OCI-LY7 (cell line): ENCODE results near the gene NCK2. TPM values are rescaled to one million over a fixed set of nuclear protein-coding genes. Genes with fewer than 3 reads are reported as not detected.

Source experiments
- BruUV-seq: library from RNA; stranded (reverse); fragments of 400-500 nt; replicated peaks from 2 replicates; lab custom pipeline; 2021; lab: Mats Ljungman, UMichigan
- CTCF ChIA-PET: fragments of 300-600 bp; sonication (Branson Sonifier 250); formaldehyde crosslinking; loops from one replicate; lab custom pipeline; 2022; ENCODE audit warnings: antibody characterized with exemption; ENCODE audit not compliant: unreplicated experiment; lab: Charles Lee
- POLR2A ChIA-PET: fragments of 300-600 bp; sonication (Branson Sonifier 250); formaldehyde crosslinking; loops from one replicate; lab custom pipeline; 2022; ENCODE audit warnings: antibody characterized with exemption; lab: Charles Lee
- DNase-seq: peaks from one replicate; pipeline ENCODE4 v3.0.0-alpha.2; 2015; ENCODE audit warnings: low spot score
- H2AFZ ChIP-seq: fragments of 200-600 bp; sonication (generic), shearing (Covaris generic); 2 replicates; pipeline ENCODE4 v1.6.1; 2014; ENCODE audit warnings: mild to moderate bottlenecking, antibody characterized with exemption, low read length, moderate library complexity
- H3K27ac ChIP-seq: fragments of 200-600 bp; sonication (generic); 2 replicates; pipeline ENCODE4 v1.5.1; 2014; ENCODE audit warnings: mixed run types, low read depth, mild to moderate bottlenecking, moderate library complexity, low read length, inconsistent platforms; ENCODE audit not compliant: poor library complexity, severe bottlenecking
- H3K36me3 ChIP-seq: fragments of 200-600 bp; sonication (generic); 2 replicates; pipeline ENCODE4 v1.6.1; 2014; ENCODE audit warnings: mild to moderate bottlenecking, antibody characterized with exemption, low read length, moderate library complexity, mixed read lengths; ENCODE audit not compliant: insufficient read depth
- H3K4me1 ChIP-seq: fragments of 200-600 bp; sonication (generic); 2 replicates; pipeline ENCODE4 v1.5.1; 2014; ENCODE audit warnings: mild to moderate bottlenecking, low read length; ENCODE audit not compliant: insufficient read depth, poor library complexity, severe bottlenecking
- H3K4me2 ChIP-seq: fragments of 200-600 bp; sonication (generic); 2 replicates; pipeline ENCODE4 v1.6.1; 2014; ENCODE audit warnings: mild to moderate bottlenecking, low read length
- H3K4me3 ChIP-seq: fragments of 200-600 bp; sonication (generic); 2 replicates; pipeline ENCODE4 v1.5.1; 2014; ENCODE audit warnings: mild to moderate bottlenecking, low read depth, low read length; ENCODE audit not compliant: poor library complexity, severe bottlenecking
- H3K79me2 ChIP-seq: fragments of 200-600 bp; sonication (generic); 2 replicates; pipeline ENCODE4 v1.6.1; 2016; ENCODE audit warnings: low read depth, mild to moderate bottlenecking, low read length, moderate library complexity, mixed read lengths; ENCODE audit not compliant: insufficient read depth
- H3K9me2 ChIP-seq: fragments of 200-600 bp; sonication (generic); 2 replicates; pipeline ENCODE4 v1.6.1; 2016; ENCODE audit warnings: mild to moderate bottlenecking, low read length, mixed read lengths; ENCODE audit not compliant: insufficient read depth
- H3K9me3 ChIP-seq: fragments of 200-600 bp; sonication (generic); 2 replicates; pipeline ENCODE4 v1.6.1; 2014; ENCODE audit warnings: mild to moderate bottlenecking, mixed run types, low read length, mixed read lengths
- H4K20me1 ChIP-seq: fragments of 200-600 bp; sonication (generic); 2 replicates; pipeline ENCODE4 v1.6.1; 2014; ENCODE audit warnings: mild to moderate bottlenecking, antibody characterized with exemption, low read length, moderate library complexity, mixed read lengths; ENCODE audit not compliant: insufficient read depth
- EZH2phosphoT487 ChIP-seq: fragments of 200-600 bp; sonication (generic); IDR thresholded peaks from 2 replicates; pipeline ENCODE4 v1.6.1; 2018; ENCODE audit warnings: low read depth, borderline replicate concordance, mild to moderate bottlenecking, mixed run types, antibody characterized with exemption, low read length, moderate library complexity, mixed read lengths
- intact Hi-C: fragments of 100-400 bp; cut with micrococcal nuclease; formaldehyde crosslinking; loops from one replicate; pipeline ENCODE4 v1.10.0; 2022; ENCODE audit not compliant: unreplicated experiment
- total RNA-seq, 2 experiments: library from RNA; depleted of rRNA in 1 of 2; stranded (reverse); fragments of >200 nt in 1 of 2; shearing (Covaris generic) in 1 of 2; gene quantifications; 2 replicates each; pipeline ENCODE4 v1.2.3, GENCODE V29; 2014 to 2022
- TF ChIP-seq, protein P1 (sequence below): fragments of 200-600 bp; sonication (generic); conservative IDR thresholded peaks from 2 replicates; pipeline ENCODE4 v1.5.1; 2014; ENCODE audit warnings: mild to moderate bottlenecking, antibody characterized with exemption, low read length, moderate library complexity, mixed read lengths

NCK2 gene
- total RNA-seq, 2 experiments from 2014 or later = 23.4 to 34.2 TPM

DNA sequence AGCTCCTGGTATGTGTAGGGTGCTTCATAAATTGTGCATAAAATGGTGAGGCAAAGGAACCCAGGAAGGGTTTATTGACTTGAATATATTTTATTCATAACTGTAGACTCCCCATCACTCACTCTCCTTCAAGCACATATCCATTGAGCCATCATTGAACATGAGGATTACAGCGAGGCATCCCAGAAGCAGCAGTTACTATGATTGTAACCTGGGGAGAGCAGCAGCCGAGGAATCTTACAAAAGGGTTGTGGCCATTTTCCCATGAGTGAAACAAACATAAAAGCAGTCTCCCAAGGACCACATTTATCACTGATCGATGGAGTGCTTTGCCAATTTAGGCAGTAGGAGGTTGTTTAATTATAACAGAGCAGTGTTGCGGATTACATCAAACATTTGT is 183.4 kb downstream of the NCK2 start:
- POLR2A ChIA-PET = no interaction called here
- intact Hi-C loops = loop anchor here (10.0 kb wide), 1 partner anchor 617 kb away; no protein-coding TSS in a partner anchor
- Histone ChIP-seq H2AFZ (no peak overlapping the region), H3K9me3 (no peaks in the 10 kb centered on the region), H3K36me3 (no peaks in the 10 kb centered on the region), H3K4me3 (no peak overlapping the region), H3K79me2 (no peaks in the 10 kb centered on the region), H3K4me2 (no peak overlapping the region), H3K4me1 (peaks cover 4% of the 10 kb centered on the region), H4K20me1 (no peaks in the 10 kb centered on the region), H3K27ac (no peak overlapping the region), H3K9me2 (no peaks in the 10 kb centered on the region)
- no peak for DNase-seq
- CTCF ChIA-PET = no interaction called here
- TF ChIP-seq, protein P1, sequence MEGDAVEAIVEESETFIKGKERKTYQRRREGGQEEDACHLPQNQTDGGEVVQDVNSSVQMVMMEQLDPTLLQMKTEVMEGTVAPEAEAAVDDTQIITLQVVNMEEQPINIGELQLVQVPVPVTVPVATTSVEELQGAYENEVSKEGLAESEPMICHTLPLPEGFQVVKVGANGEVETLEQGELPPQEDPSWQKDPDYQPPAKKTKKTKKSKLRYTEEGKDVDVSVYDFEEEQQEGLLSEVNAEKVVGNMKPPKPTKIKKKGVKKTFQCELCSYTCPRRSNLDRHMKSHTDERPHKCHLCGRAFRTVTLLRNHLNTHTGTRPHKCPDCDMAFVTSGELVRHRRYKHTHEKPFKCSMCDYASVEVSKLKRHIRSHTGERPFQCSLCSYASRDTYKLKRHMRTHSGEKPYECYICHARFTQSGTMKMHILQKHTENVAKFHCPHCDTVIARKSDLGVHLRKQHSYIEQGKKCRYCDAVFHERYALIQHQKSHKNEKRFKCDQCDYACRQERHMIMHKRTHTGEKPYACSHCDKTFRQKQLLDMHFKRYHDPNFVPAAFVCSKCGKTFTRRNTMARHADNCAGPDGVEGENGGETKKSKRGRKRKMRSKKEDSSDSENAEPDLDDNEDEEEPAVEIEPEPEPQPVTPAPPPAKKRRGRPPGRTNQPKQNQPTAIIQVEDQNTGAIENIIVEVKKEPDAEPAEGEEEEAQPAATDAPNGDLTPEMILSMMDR = no peak
- no peak for TF ChIP-seq EZH2phosphoT487
- no TSS peak for BruUV-seq

DNA sequence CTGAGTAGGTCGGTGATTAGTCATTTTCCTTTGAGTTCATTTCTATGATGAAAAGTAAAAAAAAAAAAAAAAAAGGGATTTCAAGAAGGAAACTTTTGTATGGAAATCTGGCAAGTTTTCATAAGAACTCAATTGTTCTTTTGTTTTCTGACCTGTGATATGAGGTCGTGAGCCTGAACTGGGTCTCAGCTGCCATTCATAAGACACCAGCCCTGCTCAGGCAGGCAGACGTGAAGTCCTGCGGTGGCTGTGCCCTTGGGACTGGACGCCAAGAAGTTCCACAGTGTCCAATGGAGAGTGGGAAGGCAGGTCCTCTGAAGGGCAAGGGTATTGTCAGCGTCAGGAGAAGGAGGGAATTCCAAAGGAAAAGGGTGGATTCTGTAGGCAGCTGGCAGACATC is 183.9 kb downstream of the NCK2 start:
- no peak overlapping the region for H3K4me3 ChIP-seq
- no peaks in the 10 kb centered on the region for H3K36me3 ChIP-seq
- intact Hi-C loops = loop anchor here (10.0 kb wide), 1 partner anchor 616 kb away; no protein-coding TSS in a partner anchor
- no peaks in the 10 kb centered on the region for H3K9me3 ChIP-seq
- ChIA-PET CTCF (no interaction called here), POLR2A (no interaction called here)
- no peaks in the 10 kb centered on the region for H3K79me2 ChIP-seq
- no peaks in the 10 kb centered on the region for H4K20me1 ChIP-seq
- no peak for DNase-seq
- H3K9me2 ChIP-seq = no peaks in the 10 kb centered on the region
- H3K4me1 ChIP-seq = peaks cover 4% of the 10 kb centered on the region
- no peak overlapping the region for H3K4me2 ChIP-seq
- TF ChIP-seq, protein P1 = no peak
- no peak for TF ChIP-seq EZH2phosphoT487
- H3K27ac ChIP-seq = no peak overlapping the region
- no peak overlapping the region for H2AFZ ChIP-seq
- BruUV-seq = no TSS peak

- TF ChIP-seq, protein P1 = no peak
- no peak for TF ChIP-seq EZH2phosphoT487
- Histone ChIP-seq H2AFZ (no peak overlapping the region), H3K27ac (no peak overlapping the region), H3K36me3 (no peaks in the 10 kb centered on the region), H3K4me1 (peaks cover 4% of the 10 kb centered on the region), H3K4me2 (no peak overlapping the region), H3K9me2 (no peaks in the 10 kb centered on the region), H3K9me3 (no peaks in the 10 kb centered on the region), H4K20me1 (no peaks in the 10 kb centered on the region), H3K4me3 (no peak overlapping the region), H3K79me2 (no peaks in the 10 kb centered on the region)
- ChIA-PET POLR2A (no interaction called here), CTCF (no interaction called here)
- BruUV-seq = no TSS peak
- DNase-seq = no peak
- intact Hi-C loops = loop anchor here (10.0 kb wide), 1 partner anchor 615 kb away; no protein-coding TSS in a partner anchor
These were observed 184.8 kb downstream of the NCK2 start for GRCh38 chr2:105929516-105929915.
